HG03097 (cell line): ENCODE results near the gene CD5L.

Experiments
- ATAC-seq: cut with Tn5 transposase; IDR thresholded peaks from one replicate; pipeline ENCODE4 v1.9.1; 2021; ENCODE audit not compliant: unreplicated experiment, low FRiP score

CD5L gene

DNA sequence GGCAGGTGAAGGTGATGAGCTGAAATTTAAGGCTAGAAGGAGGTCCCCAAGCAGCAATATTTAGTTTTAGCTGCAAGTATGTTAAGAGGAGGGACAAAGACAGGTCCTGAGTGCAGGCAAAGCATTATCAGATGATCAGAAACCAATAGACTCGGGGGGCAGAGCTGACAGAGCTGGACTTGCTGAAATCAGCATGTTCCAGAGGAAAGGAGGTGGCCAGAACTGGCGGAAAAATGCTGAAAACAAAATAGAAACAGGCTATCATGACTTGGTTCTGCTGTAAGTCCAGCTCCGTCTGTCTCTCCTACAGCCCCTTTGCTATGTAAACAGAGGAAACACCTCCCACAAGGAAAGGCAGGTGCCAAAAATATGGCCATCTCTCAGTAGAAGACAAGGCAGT is at the start of gene CD5L:
Gene CD5L (minus strand): TSS at position 101 of the 400 bp plus-strand sequence. CDS start 107 bp downstream, outside the sequence.
- ATAC-seq, result no peak

DNA sequence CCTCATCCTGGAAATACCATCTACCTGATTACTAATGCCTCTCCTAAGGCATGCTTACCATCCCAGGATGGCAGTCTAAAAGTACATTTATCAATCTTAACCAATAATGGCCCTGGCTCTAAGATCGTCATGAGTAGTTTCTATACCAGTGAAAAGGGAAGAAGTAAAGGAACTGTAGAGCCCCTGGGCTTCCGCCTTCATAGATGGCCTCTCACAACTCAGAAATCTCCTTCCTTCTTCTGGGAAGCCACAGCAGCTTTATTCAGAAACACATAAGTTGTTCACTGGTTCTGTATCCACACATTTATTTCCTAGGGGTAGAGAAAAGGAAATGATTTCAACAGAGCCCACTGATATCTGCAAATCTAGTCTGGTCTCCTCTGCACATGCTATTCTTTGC is 41.0 kb upstream of the CD5L start:
- ATAC-seq, result no peak

DNA sequence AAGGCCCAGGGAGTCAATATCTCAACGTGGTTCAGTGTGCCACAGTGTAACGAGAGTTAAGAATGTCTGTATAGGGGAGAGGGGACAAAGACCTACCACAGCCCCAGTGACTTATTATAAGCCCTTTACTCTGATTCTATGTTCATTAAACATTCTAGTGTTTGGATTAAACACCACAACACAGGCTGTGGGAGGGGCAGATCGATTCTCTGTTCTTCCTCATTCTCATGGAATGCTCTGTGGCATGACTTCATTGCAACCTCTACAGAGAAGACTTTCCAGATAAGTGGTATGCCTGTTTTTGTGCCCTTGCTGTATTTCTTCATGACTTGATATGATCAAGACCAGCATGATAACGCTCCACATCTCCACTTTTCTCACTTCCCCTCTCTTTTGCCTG is 39.0 kb upstream of the CD5L start:
- ATAC-seq, result no peak

DNA sequence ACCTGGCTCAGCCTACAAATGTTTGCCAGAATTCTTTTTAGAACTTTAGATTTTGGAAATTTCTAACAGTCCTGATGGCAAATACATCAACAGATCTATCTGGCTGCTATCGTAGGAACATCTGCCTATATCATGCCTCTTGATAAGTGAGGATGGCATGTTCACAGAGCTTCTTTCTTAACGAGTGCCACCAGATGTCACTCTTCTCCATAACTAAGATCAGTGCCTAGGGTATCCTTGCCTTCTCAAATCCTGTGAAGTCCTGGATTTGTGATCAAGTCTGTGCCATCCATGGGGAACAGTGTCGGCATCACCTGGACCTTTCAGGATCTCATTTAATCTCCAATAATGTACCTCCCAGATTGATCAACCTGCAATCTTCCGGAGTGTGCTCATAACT is 36.5 kb upstream of the CD5L start:
- ATAC-seq, result no peak

DNA sequence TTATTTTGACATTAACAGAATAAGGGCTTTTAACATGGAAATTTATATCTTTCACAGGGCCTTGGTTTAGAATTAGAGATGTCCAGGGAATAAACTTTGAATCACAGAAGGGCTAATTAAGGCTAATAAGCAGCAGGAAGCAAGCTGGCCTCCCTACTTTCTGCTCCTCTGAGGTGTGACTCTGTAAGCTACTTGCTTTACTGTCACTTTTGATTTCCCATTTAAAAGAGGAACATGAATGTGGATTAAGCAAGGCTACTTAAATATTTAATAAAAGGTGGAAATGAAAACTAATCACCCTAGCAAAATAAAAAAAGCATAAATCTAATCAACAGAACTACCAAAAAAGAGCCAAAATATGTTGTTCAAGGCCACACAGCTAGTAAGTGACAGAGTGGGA is 28.9 kb upstream of the CD5L start:
- no peak for ATAC-seq

DNA sequence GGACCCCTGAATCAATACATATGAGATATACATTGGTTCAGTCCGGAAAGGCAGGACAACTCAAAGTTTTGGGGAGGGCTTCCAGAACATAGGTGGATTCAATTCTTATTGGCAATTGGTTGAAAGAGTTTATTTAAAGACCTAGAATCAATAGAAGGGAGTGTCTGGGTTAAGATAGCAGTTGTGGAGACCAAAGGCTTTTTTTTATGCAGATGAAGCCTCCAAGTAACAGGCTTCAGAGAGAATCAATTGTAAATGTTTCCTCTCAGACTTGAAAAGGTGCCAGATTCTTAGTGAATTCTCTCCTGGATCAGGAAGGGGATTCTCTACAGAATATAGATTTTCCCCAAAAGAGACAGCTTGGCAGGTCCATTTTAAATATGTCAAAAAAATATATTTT is 27.0 kb upstream of the CD5L start:
- ATAC-seq, result no peak

DNA sequence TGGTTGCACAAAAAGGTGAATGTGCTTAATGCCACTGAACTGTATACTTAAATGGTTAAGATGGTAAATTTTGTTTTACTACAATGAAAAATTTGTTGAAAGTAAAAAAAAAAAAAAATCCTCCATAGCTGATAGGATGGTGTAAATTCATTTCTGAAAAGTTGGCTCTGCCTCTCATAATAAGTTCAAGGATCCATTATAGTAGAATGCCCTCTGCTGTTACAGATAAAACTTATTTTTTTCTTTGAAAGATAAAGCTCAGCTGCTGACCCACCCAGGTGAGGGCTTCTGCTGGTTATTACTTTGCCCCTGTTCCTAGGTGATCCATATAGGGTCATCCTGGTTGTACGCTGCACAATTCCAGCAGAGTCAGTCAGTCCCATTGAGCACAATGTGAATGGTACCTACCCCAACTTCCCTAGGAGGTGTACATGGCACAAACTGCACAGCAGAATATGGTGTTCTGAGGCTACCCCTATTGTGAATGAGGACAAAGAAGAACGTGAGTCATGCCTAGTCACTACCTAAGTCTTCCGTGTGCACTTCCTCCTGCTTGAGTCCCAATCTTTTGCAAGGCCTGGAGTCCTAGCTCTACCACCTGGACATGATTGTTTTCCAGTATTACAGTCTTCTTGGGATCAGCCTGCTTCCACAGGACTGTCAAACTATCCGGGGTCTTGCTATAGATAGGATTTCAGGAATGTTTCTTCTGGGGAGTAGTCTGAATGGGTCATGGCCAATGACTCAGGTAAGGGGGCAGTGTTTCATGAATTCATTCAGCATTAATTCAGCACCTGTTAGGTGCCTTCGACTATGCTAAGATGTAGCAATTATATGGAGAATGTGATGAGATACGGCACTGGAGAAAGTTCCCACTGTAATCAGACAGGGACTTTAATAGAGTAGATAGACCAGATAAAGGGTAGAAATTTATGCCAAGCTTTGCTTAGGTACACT is 20.8 kb upstream of the CD5L start:
- ATAC-seq, result no peak

DNA sequence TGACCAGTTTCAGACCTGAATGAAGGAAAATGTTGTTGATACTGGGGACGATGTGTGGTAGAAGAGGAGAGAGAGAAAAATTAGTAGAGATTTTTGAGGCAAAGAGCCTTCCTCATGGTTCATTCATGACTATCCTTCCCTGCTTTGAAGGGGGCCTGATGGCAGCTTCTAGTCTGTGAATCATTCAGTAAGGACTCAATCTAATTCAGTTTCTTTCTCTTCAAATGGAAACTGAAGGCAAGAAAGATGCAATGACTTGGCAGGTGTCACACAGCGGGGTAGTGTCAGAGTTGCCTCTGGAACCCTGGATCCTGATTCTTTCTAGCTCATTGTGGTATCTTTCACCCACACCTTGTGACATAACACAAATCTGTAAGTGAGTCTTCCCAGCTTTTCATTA is 14.9 kb upstream of the CD5L start:
- no peak for ATAC-seq

DNA sequence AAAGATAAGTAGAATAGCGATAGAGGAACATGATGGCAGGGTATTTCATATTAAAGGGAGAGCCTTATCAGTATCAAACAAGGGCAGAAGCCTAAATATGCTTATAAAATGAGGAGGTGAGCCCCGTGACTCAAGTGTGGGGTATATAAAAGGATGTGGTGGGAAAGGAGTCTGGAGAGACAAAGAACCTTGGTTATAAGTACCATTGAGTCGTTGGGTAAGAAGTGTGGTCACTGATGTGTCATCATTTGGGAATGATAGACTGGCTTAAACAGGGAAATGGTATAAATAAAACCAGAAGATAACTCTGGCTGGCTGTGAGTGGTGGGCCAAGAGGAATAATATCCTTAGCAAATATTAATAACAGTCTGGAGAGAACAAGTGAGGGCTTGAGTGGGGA is 10.9 kb upstream of the CD5L start:
- no peak for ATAC-seq

DNA sequence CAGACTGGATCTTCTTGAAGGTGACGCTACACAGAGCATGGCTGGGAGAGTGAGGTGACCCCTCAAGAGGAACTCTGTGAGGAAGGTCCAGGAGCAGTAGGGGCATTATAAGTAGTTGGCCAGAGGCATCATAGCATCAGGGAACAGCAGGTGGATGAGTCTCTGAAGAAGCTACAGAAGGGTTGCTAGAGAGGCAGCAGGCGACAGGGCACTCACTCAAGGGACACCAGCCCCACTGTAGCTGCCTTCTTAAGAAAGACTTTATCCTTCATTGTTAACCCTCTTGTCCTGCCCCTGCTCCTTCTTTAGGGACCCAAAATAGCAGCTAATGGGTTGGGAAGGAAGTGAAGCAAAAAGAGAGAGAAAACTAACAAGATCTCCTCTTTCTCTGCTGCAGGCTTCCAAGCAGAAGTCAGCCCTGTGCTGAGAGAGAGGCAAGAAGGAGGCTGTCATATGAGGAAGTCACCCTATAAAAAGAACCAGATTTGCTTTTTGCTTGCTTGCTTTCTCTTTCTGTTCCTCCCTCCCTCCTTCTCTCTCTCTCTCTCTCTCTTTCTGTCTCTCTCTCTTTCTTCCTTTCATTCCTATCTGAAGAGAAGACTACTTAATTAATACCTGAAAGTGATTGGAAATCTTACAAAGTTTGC is 7.7 kb upstream of the CD5L start:
- no peak for ATAC-seq

DNA sequence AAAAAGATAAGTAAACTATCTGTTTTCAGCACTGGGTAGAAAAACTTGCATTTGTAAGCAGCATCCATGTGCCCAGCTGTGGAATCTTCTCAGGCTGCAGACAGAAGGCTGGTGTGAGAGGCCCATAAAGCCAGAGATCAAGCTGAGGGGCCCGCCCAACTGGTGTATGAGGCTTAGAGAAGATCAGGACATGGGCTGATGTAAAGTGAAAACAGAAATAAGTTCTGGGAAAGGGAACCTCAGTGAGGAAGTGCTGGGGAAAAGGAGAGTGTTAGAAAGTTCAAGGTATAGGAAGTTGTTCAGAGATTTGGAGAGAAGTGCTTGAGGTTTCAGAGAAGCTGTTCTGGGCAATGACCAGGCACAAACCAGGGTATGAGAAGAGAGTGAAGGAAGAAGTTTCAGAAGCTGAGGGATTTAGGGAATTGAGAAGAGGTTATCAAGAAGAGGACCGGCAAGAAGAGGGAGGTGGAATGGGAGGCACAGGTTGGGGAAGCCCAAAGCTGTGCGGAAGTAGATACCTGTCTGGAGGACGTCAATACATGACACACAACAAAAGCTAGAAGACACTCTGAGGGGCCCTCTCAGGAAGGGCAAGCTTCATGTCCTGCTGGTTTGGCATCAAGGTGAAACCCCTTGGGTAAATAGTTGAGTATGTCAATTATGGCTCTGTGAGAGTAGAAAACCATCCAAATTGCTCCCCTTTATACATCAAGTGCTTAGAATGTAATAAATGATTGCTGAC is 2.7 kb upstream of the CD5L start:
- no peak for ATAC-seq

DNA sequence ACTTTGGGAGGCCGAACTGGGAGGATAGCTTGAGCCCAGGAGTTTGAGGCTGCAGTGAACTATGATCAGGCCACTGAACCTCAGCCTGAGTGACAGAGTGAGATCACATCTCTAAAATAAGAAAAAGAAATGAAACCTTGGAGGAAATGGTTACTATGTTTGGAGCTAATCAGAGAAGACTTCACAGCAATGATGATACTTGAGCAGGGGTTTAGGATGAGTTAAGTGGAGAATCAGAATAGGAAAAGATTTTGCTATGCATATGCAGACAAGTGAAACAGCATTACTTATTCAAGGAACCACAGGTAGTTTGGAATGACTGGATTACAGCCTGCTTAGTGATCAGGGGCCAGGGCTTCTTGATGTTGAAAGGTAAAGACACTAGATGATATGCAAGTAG is 1.3 kb upstream of the CD5L start:
- no peak for ATAC-seq

DNA sequence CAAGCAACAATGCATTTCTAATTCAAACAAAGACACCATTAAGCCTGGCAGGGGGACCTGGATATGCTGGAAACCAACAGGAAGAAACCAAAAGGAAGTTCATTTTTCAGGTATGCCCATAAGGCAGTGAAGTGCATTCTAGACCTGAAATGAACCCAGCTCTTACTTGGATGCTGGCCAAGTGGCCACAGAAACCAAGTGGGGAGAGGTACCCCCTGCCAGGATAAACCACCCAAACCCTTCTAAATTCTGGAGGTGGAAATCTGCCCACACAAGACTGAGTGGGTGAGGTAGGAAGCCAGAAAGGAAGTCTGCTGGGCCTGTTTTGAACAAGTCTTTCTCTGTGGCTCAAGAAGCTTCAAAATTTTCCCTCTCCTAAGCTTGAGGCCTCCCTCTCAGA is 2.6 kb downstream of the CD5L start:
- ATAC-seq, result no peak

DNA sequence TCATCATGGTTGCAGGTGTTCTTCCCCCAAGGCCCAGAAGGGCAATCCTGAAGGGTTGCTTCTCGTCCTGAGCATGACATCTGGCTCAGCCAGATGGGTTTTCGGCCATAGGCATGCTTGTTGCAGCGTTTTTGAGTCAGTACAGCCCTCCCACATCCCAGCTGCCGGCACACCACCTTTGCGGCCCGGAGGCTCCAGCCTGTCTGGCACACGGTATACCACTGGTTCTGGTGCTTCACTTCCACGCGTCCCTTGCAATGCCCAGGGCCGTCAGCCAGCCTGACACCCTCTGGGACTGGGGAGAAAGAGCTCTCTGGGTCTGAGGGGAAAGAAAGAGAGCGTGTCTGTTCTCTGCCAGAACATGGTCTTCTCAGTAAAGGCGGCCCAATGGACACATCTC is 7.2 kb downstream of the CD5L start:
- ATAC-seq, result no peak

DNA sequence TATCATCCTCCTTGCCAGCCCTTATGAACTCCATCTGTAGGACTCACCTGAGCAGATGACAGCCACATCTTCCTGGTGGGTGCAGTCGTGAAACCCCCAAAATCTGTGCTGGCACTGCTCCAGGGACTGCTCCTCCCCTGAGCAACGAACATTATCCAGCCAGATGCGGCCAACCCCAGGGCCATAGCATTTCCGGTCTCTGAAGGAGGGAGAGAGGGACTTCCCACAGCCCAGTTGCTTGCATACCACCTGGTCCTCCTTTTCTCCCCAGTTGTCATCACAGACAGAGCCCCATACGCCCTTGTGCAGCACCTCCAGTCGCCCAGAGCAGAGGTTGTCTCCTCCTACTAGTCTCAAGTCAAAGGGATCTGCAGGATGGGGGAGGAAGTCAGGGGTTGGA is 8.5 kb downstream of the CD5L start:
- ATAC-seq, result no peak

DNA sequence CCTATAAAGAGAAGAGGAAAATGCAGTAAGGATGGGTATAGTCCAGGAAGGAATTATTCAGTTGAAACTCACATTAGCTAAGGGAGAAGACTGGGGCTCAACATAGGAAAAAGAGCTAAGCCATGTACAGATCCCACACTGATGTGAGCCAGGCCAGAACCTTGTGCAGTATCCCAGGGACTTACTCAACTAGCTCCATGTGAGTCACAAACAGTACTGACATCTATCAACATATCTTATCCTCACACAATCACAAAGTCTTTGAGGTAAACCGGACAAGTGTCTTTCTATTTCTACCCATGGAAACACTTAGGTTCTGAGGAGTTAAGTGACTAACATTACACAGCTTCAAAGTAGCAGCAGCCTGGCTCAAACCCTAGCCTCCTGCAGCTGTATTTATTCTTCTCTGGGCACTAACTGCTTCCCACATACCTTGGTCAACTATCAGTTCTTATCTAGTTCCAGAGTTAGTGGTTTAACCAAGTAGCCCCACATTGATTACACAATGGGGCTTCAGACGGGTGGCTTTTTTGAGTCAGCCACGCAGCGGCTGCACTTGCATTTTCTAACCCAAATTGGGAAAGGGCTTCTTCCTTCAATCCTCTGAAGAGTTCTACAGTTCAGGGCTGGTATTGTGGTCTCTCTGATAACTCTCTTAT is 9.5 kb downstream of the CD5L start:
- ATAC-seq, result no peak

DNA sequence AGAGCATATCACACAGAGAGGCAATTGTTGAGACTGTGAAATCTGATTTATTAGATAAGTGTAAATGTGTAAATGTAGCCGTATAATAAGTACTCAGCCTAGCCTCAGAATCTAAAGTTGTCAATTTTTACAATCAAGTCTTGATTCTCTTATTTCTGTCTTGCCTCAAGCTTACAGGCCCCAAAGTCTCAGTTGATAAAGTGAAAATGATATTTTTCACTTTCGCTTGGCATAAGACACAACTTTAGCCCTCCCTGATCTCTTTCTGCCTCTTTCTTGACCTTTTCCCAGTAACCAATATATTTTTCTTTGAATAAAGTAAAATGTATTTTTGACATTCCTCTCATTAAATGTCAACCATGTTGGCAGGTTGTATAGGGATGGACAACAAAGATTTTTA is 10.7 kb downstream of the CD5L start:
- no peak for ATAC-seq

DNA sequence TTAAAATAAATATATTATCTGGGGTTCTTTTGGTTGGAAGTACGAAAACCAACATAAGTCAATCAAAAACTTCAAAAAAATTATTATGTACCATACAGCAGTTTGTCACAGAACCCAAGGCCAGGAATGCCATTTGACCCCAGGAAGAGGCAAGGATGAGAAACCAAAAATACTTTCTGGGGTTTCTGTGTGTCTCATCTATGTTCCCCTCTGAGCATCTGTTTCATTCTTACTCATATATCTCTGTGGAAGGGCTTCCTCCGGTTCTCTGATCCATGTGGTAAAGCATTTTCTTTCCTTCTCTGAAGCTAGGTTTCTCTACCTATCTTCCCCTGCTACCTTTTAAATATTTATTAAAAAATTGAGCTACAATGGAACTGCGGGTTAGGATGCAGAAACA is 11.9 kb downstream of the CD5L start:
- ATAC-seq, result no peak

DNA sequence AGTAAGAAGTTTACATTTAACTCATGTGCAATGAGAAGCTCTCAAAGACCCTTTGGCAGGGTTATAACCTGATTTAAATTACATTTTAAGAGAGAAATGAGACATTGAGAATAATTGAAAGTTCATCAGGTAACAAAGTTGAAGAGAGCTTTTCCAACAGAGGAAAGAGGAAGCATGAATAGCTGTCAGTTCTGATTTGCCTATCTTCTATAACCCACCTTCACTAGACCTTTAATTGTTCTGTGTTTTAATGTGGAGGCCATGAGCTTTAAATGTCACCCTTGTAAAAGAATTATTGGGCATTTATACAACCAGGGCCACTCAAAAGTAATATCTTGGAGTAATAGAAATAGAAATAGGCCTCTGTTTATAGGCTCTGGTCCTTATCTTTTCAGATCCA is 12.4 kb downstream of the CD5L start:
- ATAC-seq, result no peak

DNA sequence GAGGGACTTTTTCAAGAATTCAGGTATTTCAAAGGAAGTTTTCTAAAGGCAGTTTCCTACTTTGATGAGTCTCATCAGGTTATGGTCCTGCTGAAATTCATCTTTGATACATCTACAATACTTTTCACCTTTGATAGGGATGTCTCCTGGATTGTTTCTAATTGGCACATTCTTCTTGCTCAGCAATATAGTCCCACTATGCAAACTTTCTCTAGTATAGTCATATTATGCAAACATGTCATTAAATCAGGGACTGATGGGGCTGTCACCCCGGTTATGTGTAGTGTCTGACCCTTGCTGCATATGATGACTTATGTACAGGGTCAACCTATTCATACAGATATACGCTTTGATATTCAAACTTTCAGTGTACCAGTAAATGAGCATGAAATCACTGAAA is 21.3 kb downstream of the CD5L start:
- no peak for ATAC-seq

DNA sequence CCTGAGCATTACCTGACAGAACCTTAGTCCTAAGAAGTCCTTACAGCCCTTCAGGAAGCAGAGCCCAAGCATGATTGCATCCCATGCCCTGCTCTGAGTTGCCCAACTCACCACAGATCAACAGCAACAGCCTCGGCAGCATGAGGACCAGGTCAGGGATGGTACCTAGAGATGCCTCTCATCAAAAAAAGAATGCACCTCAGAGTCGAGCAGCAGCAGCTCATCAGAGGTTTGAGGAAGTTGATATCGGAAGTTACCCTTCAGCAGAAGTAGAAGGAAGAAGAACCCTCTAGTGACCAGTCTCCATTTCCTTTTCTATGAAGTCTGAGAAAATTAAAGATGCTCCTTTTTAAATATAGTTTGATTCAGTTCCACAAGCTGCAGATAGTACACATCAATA is 21.7 kb downstream of the CD5L start, which contains the start of gene FCRL1:
Gene FCRL1 (minus strand): TSS at position 225 of the 400 bp plus-strand sequence. CDS start 83 bp downstream, at position 142.
- no peak for ATAC-seq
